Natural killer cell (primary cell): ENCODE measurements around the gene HYOU1. TPM values are rescaled to one million over a fixed set of nuclear protein-coding genes. Genes with fewer than 3 reads are reported as not detected.
A peak's percentile ranks its signal among the peaks of the same experiment; 100 is the strongest.

Source experiments
- ATAC-seq, 3 donors: fragments of 150-1000 bp in 2 of 3; fragments of 200-7000 bp in 1 of 3; cut with Tn5 transposase; 1 replicate in 1 of 3; 2 replicates in 2 of 3; pipeline ENCODE4 v1.10.0; 2021; ENCODE audit warnings: mild to moderate bottlenecking in 2 of 3, moderate library complexity in 2 of 3
- DNase-seq, 2 donors: peaks; one replicate each; pipeline versions ENCODE4 v3.0.0 to v3.0.0-alpha.2; 2013 to 2021; ENCODE audit warnings: mixed read lengths in 1 of 2
- H3K27ac ChIP-seq: one replicate; pipeline ENCODE4 v1.5.1; 2013; ENCODE audit warnings: mild to moderate bottlenecking, low read length
- H3K27me3 ChIP-seq: one replicate; pipeline ENCODE4 v1.6.1; 2013; ENCODE audit warnings: low read length; ENCODE audit not compliant: control insufficient read depth, insufficient read depth
- H3K36me3 ChIP-seq: one replicate; pipeline ENCODE4 v1.6.1; 2013; ENCODE audit warnings: low read length; ENCODE audit not compliant: control insufficient read depth, insufficient read depth
- H3K4me1 ChIP-seq: one replicate; pipeline ENCODE4 v1.6.1; 2013; ENCODE audit warnings: low read length; ENCODE audit not compliant: control insufficient read depth, insufficient read depth
- H3K4me3 ChIP-seq: one replicate; pipeline ENCODE4 v1.5.1; 2013; ENCODE audit warnings: low read length
- H3K9me3 ChIP-seq: one replicate; pipeline ENCODE4 v1.6.1; 2013; ENCODE audit warnings: low read length; ENCODE audit not compliant: control insufficient read depth, insufficient read depth
- H3K27ac Mint-ChIP-seq, 2 donors: one replicate each; pipeline ENCODE4 v1.8.0; 2022; ENCODE audit warnings: mild to moderate bottlenecking in 2 of 2, mixed read lengths in 2 of 2, moderate library complexity in 1 of 2
- H3K27me3 Mint-ChIP-seq, 2 donors: one replicate each; pipeline ENCODE4 v1.8.0; 2022; ENCODE audit warnings: low read depth in 2 of 2, mixed read lengths in 2 of 2
- H3K36me3 Mint-ChIP-seq: one replicate; pipeline ENCODE4 v1.8.0; 2022; ENCODE audit warnings: mixed read lengths
- H3K4me1 Mint-ChIP-seq, 2 donors: one replicate each; pipeline ENCODE4 v1.8.0; 2022; ENCODE audit warnings: mixed read lengths in 2 of 2
- H3K4me3 Mint-ChIP-seq: one replicate; pipeline ENCODE4 v1.8.0; 2022; ENCODE audit warnings: mild to moderate bottlenecking, moderate library complexity, mixed read lengths
- H3K9me3 Mint-ChIP-seq, 2 donors: one replicate each; pipeline ENCODE4 v1.8.0; 2022; ENCODE audit warnings: mixed read lengths in 2 of 2
- CTCF ChIP-seq: fragments of 200-600 bp; IDR thresholded peaks from one replicate; pipeline ENCODE4 v1.8.0; 2022; ENCODE audit warnings: antibody characterized with exemption
- WGBS: methylation state at CpG from one replicate; pipeline ENCODE4 v1.1.7; 2013; ENCODE audit warnings: missing lambda C conversion rate; ENCODE audit not compliant: insufficient coverage; 5-methylcytosine and 5-hydroxymethylcytosine counted together
- intact Hi-C: fragments of 100-400 bp; cut with micrococcal nuclease; formaldehyde crosslinking; loops from one replicate; pipeline ENCODE4 v1.14.2; 2022
- total RNA-seq, 4 donors: library from RNA; stranded (reverse); fragments of 120-200 nt in 1 of 4; gene quantifications; one replicate each; pipeline versions ENCODE4 v1.2.3 to v1.2.4, GENCODE V29; 2013 to 2022

The HYOU1 gene
- total RNA-seq, 3 donors from 2014 or later (not counting 1 experiment from before 2014, with no cell fraction given): 114 to 146 (median 123) TPM

- Mint-ChIP-seq H3K4me3 (no peak overlapping the region), H3K27me3 (no peaks in the 10 kb centered on the region), H3K36me3 (no peaks in the 10 kb centered on the region), H3K27ac (peak overlapping the region; percentile 54 to 99), H3K4me1 (peaks cover 17 to 32% of the 10 kb centered on the region in 2 donors), H3K9me3 (no peaks in the 10 kb centered on the region)
- 81% methylated on average over 7 of the region's 8 CpGs for WGBS
- DNase-seq (peak in 1 of 2 donors; percentile 24), ATAC-seq (no peak)
- no peak overlapping the region for H3K4me3 ChIP-seq
- intact Hi-C loops: loop anchor here (5.0 kb wide), 3 partner anchors 42 to 192 kb away; partner anchors contain the start of genes CBL, DPAGT1 and HYOU1
- no peaks in the 10 kb centered on the region for H3K9me3 ChIP-seq
- no peaks in the 10 kb centered on the region for H3K27me3 ChIP-seq
- H3K4me1 ChIP-seq: peaks cover 30% of the 10 kb centered on the region
- no peak overlapping the region for H3K27ac ChIP-seq
- no peak for TF ChIP-seq CTCF
- H3K36me3 ChIP-seq: peaks cover 53% of the 10 kb centered on the region
Observed at GRCh38 chr11:119015054-119015611, 41.9 kb downstream of the HYOU1 start.

DNA sequence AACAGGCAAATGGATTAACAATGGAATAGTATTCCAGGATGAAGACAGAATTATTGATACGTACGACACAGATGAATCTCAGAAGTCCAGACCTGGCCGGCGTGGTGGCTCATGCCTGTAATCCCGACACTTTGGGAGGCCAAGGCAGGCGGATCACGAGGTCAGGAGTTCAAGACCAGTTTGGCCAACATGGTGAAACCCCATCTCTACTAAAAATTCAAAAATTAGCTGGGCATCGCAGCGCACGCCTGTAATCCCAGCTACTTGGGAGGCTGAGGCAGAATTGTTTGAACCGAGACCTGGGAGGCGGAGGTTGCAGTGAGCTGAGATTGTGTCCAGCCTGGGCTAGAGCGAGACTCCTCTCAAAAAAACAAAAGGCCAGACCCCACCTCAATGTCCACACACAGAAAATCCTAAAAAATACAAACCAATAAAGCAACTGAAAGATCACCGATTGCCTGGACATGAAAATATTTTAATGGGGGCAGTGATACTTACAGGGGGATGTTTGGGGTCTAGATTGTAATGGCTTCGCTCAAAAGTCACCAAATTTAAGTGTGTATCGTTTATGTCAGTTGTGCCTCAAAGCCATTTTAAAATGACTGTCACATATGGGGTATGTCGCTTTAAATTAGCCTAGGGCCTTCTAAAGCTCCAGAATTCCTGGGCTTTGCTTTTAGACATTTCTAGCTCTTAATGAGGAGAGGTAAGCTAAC is 42.6 kb downstream of the HYOU1 start:
- Histone ChIP-seq H3K36me3 (peaks cover 56% of the 10 kb centered on the region), H3K4me3 (no peak overlapping the region), H3K27me3 (no peaks in the 10 kb centered on the region), H3K27ac (no peak overlapping the region), H3K4me1 (peaks cover 23% of the 10 kb centered on the region), H3K9me3 (no peaks in the 10 kb centered on the region)
- H3K27me3 Mint-ChIP-seq: no peaks in the 10 kb centered on the region
- 97% methylated on average over 16 of the region's 17 CpGs for whole genome bisulfite sequencing
- no peak for ATAC-seq
- intact Hi-C loops: no loop called here
- no peak overlapping the region for H3K4me3 Mint-ChIP-seq
- no peaks in the 10 kb centered on the region for H3K36me3 Mint-ChIP-seq
- no peak for DNase-seq
- H3K9me3 Mint-ChIP-seq: no peaks in the 10 kb centered on the region
- H3K4me1 Mint-ChIP-seq: peaks cover 11 to 25% of the 10 kb centered on the region in 2 donors
- peak overlapping the region; percentile 54 to 99 for H3K27ac Mint-ChIP-seq
- no peak for TF ChIP-seq CTCF

GRCh38 chr11:119012629-119013170 is 44.3 kb downstream of the HYOU1 start:
- intact Hi-C loops: no loop called here
- Mint-ChIP-seq H3K27ac (peak overlapping the region in 1 of 2 donors; percentile 9), H3K36me3 (peaks cover 6% of the 10 kb centered on the region), H3K4me3 (no peak overlapping the region), H3K9me3 (no peaks in the 10 kb centered on the region), H3K27me3 (no peaks in the 10 kb centered on the region), H3K4me1 (peaks cover 5 to 19% of the 10 kb centered on the region in 2 donors)
- Histone ChIP-seq H3K9me3 (no peaks in the 10 kb centered on the region), H3K4me1 (peaks cover 17% of the 10 kb centered on the region), H3K27ac (no peak overlapping the region), H3K27me3 (no peaks in the 10 kb centered on the region), H3K4me3 (no peak overlapping the region), H3K36me3 (peaks cover 64% of the 10 kb centered on the region)
- WGBS: 92% methylated on average over 2 of the region's 3 CpGs
- no peak for DNase-seq
- ATAC-seq: no peak
- TF ChIP-seq CTCF: no peak
